Neural progenitor cell (in vitro differentiated cells): Measurements from ENCODE around the gene SLC9C2.

Experiments used
- EZH2 ChIP-seq: fragments of 200-600 bp; sonication (generic); IDR thresholded peaks from 2 replicates; pipeline ENCODE4 v1.6.1; 2017; ENCODE audit warnings: antibody characterized with exemption, mild to moderate bottlenecking, moderate library complexity
- EZH2phosphoT487 ChIP-seq: fragments of 200-600 bp; sonication (generic); IDR thresholded peaks from 2 replicates; pipeline ENCODE4 v1.6.1; 2017; ENCODE audit warnings: antibody characterized with exemption
- TF ChIP-seq, protein P1 (sequence below): fragments of 200-600 bp; sonication (generic); IDR thresholded peaks from 2 replicates; pipeline ENCODE4 v1.5.1; 2017; ENCODE audit warnings: antibody characterized with exemption, mild to moderate bottlenecking

- TF ChIP-seq EZH2 (no peak), EZH2phosphoT487 (no peak)
- TF ChIP-seq, protein P1, sequence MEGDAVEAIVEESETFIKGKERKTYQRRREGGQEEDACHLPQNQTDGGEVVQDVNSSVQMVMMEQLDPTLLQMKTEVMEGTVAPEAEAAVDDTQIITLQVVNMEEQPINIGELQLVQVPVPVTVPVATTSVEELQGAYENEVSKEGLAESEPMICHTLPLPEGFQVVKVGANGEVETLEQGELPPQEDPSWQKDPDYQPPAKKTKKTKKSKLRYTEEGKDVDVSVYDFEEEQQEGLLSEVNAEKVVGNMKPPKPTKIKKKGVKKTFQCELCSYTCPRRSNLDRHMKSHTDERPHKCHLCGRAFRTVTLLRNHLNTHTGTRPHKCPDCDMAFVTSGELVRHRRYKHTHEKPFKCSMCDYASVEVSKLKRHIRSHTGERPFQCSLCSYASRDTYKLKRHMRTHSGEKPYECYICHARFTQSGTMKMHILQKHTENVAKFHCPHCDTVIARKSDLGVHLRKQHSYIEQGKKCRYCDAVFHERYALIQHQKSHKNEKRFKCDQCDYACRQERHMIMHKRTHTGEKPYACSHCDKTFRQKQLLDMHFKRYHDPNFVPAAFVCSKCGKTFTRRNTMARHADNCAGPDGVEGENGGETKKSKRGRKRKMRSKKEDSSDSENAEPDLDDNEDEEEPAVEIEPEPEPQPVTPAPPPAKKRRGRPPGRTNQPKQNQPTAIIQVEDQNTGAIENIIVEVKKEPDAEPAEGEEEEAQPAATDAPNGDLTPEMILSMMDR: no peak
Measured at GRCh38 chr1:173467426-173467825, 135.4 kb downstream of the SLC9C2 start.
